ENCODE results near the gene SPTBN1. TPM values are rescaled to one million over a fixed set of nuclear protein-coding genes. Genes with fewer than 3 reads are reported as not detected.

The SPTBN1 gene
- total RNA-seq, 2 experiments from 2014 or later, result 132 to 183 TPM

- ChIA-PET CTCF (ENCODE audit: unreplicated experiment) (no interaction called here), POLR2A (interaction anchor here (0.7 to 2.3 kb wide), 3 partner anchors 29 to 83 kb away, joined by 3 to 9 read pairs (median 6); no protein-coding TSS in a partner anchor)
- BruUV-seq (replicated peaks), result no TSS peak
- no peak for DNase-seq (ENCODE audit: low spot score)
- Histone ChIP-seq H3K9me3 (ENCODE audit: low read length) (no peaks in the 10 kb centered on the region), H2AFZ (ENCODE audit: low read length) (no peak overlapping the region), H3K9me2 (ENCODE audit: insufficient read depth, low read length) (no peaks in the 10 kb centered on the region), H3K36me3 (ENCODE audit: insufficient read depth, low read length) (peaks cover 74% of the 10 kb centered on the region), H3K4me3 (ENCODE audit: low read depth, low read length, poor library complexity, severe bottlenecking) (no peak overlapping the region), H3K79me2 (ENCODE audit: insufficient read depth, low read depth, low read length) (peaks cover 13% of the 10 kb centered on the region; the same call in 1 of the 2 replicates), H3K4me2 (ENCODE audit: low read length) (no peak overlapping the region), H4K20me1 (ENCODE audit: insufficient read depth, low read length) (no peaks in the 10 kb centered on the region), H3K4me1 (ENCODE audit: insufficient read depth, low read length, poor library complexity, severe bottlenecking) (peaks cover 95% of the 10 kb centered on the region), H3K27ac (ENCODE audit: low read depth, low read length, poor library complexity, severe bottlenecking) (peak overlapping the region; percentile 97)
- intact Hi-C loops (cut with micrococcal nuclease; ENCODE audit: unreplicated experiment), result loop anchor here (10.0 kb wide), 2 partner anchors 153 to 667 kb away; no protein-coding TSS in a partner anchor
- TF ChIP-seq CTCF (conservative IDR thresholded peaks at IDR 0.05; ENCODE audit: low read length) (no peak), EZH2phosphoT487 (IDR thresholded peaks at IDR 0.05; ENCODE audit: borderline replicate concordance, low read depth, low read length) (no peak)
Measured at GRCh38 chr2:54631755-54632154, 175.6 kb downstream of the SPTBN1 start.

DNA sequence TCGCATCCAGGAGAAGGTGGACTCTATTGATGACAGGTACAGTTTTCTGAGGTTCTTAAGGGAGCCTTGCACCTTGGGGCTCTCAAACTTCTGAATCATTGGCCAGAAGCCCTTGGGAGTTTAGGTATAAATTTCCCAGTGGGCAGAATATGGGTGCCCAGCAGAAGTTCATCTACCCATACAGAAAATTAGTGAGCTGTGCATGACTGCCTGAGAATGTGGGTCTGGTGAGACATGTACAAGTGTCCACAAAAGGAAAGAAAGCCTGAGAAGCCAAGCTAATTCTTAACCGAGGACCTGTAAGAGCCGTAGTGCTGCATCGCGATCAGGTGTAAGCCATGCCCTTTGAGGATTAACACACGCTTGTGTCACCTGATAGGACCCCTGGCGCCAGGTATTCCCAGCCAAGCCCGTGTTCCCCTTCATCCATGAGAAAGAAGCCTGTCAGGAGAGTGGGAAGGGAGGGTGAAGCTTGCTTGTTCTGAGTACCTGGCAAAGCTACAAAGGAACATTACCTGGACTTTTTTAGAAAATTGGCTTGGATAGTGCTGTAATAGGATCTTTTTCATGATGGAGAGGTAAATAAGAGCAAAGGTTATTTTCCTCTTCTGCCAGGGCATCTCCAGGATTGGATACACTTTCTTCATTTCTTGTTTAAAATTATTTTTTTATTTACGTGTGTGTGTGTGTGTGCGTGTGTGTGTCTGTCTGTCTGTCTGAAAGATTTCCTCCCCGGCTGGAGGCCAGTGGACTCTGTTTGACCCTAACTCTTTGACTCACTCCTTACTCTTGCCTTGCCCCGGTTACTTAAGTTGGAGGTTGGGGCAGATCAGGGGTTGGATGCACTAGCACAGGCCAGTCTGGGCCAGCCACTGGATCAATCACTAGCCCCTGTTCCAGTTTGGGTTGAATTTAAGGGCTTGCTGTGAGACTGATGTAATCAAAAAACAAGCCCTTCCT is 176.9 kb downstream of the SPTBN1 start:
- H3K27ac ChIP-seq (ENCODE audit: low read depth, low read length, poor library complexity, severe bottlenecking), result peak overlapping the region; percentile 97
- intact Hi-C loops (cut with micrococcal nuclease; ENCODE audit: unreplicated experiment), result loop anchor here (10.0 kb wide), 2 partner anchors 152 to 668 kb away; no protein-coding TSS in a partner anchor

More for the DNA sequence above, 176.9 kb downstream of the SPTBN1 start:
- Histone ChIP-seq H3K4me3 (ENCODE audit: low read depth, low read length, poor library complexity, severe bottlenecking) (peak overlapping the region; percentile 53), H3K79me2 (ENCODE audit: insufficient read depth, low read depth, low read length) (peaks cover 26% of the 10 kb centered on the region; the same call in 1 of the 2 replicates), H3K36me3 (ENCODE audit: insufficient read depth, low read length) (peaks cover 76% of the 10 kb centered on the region), H3K4me2 (ENCODE audit: low read length) (peak overlapping the region; percentile 76), H3K9me2 (ENCODE audit: insufficient read depth, low read length) (no peaks in the 10 kb centered on the region), H3K9me3 (ENCODE audit: low read length) (no peaks in the 10 kb centered on the region), H2AFZ (ENCODE audit: low read length) (no peak overlapping the region), H3K4me1 (ENCODE audit: insufficient read depth, low read length, poor library complexity, severe bottlenecking) (peaks cover 95% of the 10 kb centered on the region), H4K20me1 (ENCODE audit: insufficient read depth, low read length) (no peaks in the 10 kb centered on the region)
- TF ChIP-seq CTCF (conservative IDR thresholded peaks at IDR 0.05; ENCODE audit: low read length), result no peak
- no peak for TF ChIP-seq EZH2phosphoT487 (IDR thresholded peaks at IDR 0.05; ENCODE audit: borderline replicate concordance, low read depth, low read length)
- ChIA-PET POLR2A (interaction anchor here (0.6 to 2.2 kb wide), 7 partner anchors 18 to 787 kb away, joined by 3 to 22 read pairs (median 5); partner anchors contain the start of gene CCDC88A), CTCF (ENCODE audit: unreplicated experiment) (no interaction called here)
- DNase-seq (ENCODE audit: low spot score), result no peak
- BruUV-seq (replicated peaks), result no TSS peak

Measured in OCI-LY7 (cell line).